KOPT-K1 (cell line): ENCODE results near the gene FOXP4.
A peak's percentile ranks its signal among the peaks of the same experiment; 100 is the strongest.

ENCODE experiments used
- H3K27ac ChIP-seq: fragments of 200-600 bp; sonication (generic); 2 replicates; pipeline ENCODE4 v1.5.1; 2016; ENCODE audit warnings: antibody characterized with exemption, mild to moderate bottlenecking, low read depth, low read length; ENCODE audit not compliant: poor library complexity, severe bottlenecking
- H3K36me3 ChIP-seq: fragments of 200-600 bp; sonication (generic); 2 replicates; pipeline ENCODE4 v1.5.1; 2017; ENCODE audit warnings: antibody characterized with exemption, mild to moderate bottlenecking, low read length, moderate library complexity; ENCODE audit not compliant: insufficient read depth
- H3K9me3 ChIP-seq: fragments of 200-600 bp; sonication (generic); 2 replicates; pipeline ENCODE4 v1.5.1; 2017; ENCODE audit warnings: antibody characterized with exemption, low read length, mild to moderate bottlenecking; ENCODE audit not compliant: insufficient read depth, poor library complexity, severe bottlenecking

Gene FOXP4

DNA sequence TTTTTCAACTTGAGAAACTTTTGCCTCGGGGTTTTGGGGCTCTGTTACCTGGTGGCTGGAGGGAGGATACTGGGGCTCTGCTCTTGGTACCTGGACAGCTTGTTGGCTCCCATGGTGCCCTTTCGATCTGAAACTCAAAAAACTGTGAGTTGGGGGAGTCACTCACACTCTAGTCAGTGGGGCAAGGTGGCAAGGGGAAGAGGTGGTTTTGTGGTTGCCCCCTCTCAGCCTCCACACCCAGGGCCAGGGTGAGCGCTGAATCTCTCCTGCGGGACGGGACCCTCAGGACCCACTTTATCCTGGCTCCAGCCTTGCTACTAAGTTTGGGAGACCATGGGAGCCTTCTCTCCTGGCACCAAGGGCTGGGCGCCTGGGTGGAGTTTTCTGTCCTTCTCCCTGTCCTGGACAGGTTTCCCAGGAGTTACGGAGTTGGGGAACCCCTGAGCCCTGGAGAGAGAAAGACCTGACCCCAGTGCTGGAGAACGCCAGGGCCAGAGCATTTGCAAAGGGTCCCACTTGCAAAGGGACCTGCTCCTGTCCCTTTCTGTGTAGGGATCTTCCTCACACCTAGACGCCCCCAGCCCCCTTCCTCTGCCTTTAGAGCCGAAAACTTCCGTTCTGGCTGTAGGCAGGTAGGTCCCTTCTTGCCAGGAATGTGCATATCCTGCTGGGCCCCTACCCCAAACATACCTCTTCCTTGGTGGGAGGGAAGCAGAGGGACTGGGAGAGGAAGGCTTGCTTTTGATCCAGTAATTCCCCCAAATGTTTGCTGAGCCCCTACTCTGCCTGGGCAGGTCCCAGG is 2.9 kb downstream of the FOXP4 start:
- Histone ChIP-seq H3K27ac (no peak overlapping the region), H3K9me3 (no peaks in the 10 kb centered on the region), H3K36me3 (peaks cover 29% of the 10 kb centered on the region; the same call in 1 of the 2 replicates)

DNA sequence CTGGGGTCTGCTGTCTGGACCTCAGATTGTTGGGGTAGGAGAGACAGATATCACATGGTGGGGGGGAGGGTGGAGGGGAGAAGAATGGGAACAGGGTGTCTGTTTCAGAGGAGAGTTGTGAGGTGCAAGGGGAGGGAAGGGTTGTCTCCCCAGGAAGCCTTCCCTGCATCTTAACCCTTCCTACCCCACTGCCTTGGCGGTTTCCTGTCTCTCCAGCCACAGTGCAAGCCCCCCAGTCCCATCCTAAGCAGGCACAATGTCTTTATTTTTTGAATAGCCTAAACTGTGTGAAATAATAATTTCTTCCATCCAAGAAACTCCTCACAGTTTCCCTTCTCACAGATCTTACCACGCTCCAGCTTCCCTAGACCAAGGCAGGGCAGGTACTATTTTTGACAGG is 3.5 kb downstream of the FOXP4 start:
- Histone ChIP-seq H3K36me3 (peaks cover 29% of the 10 kb centered on the region; the same call in 1 of the 2 replicates), H3K9me3 (no peaks in the 10 kb centered on the region), H3K27ac (no peak overlapping the region)

- Histone ChIP-seq H3K36me3 (peaks cover 29% of the 10 kb centered on the region; the same call in 1 of the 2 replicates), H3K27ac (no peak overlapping the region), H3K9me3 (no peaks in the 10 kb centered on the region)
Measured at GRCh38 chr6:41551086-41551700, 5.0 kb downstream of the FOXP4 start.

DNA sequence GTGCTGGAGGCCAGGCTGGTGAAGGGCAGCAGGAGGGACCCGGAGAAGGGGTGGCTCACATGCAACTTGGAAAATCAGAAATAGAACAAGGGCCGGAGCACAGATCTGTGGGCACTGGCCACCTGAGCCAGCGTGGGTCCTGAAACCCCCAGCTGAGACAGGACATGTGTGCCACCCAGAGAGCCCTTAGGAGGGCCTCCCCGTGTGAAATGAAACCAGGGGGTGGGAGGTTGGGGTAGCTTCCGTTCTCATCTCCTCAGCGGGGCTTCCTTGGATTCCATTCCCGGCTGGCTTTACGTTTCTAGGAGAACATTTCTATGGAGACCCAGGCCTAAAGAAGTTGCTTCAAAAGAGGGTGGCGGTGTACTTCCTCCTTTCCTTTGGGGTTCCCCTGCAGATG is 5.7 kb downstream of the FOXP4 start:
- H3K27ac ChIP-seq, result no peak overlapping the region
- peaks cover 29% of the 10 kb centered on the region; the same call in 1 of the 2 replicates for H3K36me3 ChIP-seq
- H3K9me3 ChIP-seq, result no peaks in the 10 kb centered on the region

DNA sequence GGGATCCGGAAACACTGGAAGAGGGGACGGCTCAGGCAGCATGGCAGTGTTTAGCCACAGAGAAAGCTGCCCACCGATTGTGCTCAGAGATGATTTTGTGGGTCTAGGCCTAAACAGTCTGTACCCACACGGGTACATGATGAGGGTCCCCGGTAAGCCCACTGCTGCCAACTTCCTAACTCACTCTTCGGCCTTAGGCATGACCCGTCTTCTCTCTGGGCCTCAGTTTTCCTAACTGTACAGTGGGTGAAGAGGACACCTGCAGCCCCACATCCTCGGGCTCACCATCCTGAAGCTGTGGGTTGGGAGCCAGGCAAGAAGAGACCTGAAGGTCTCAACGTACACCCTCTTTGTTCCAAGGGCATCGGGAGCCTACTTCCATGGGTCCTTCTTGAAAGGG is 6.5 kb downstream of the FOXP4 start:
- peaks cover 29% of the 10 kb centered on the region; the same call in 1 of the 2 replicates for H3K36me3 ChIP-seq
- H3K27ac ChIP-seq, result no peak overlapping the region
- no peaks in the 10 kb centered on the region for H3K9me3 ChIP-seq

GRCh38 chr6:41553405-41553999 is 7.3 kb downstream of the FOXP4 start:
- H3K9me3 ChIP-seq, result no peaks in the 10 kb centered on the region
- peaks cover 29% of the 10 kb centered on the region; the same call in 1 of the 2 replicates for H3K36me3 ChIP-seq
- no peak overlapping the region for H3K27ac ChIP-seq

DNA sequence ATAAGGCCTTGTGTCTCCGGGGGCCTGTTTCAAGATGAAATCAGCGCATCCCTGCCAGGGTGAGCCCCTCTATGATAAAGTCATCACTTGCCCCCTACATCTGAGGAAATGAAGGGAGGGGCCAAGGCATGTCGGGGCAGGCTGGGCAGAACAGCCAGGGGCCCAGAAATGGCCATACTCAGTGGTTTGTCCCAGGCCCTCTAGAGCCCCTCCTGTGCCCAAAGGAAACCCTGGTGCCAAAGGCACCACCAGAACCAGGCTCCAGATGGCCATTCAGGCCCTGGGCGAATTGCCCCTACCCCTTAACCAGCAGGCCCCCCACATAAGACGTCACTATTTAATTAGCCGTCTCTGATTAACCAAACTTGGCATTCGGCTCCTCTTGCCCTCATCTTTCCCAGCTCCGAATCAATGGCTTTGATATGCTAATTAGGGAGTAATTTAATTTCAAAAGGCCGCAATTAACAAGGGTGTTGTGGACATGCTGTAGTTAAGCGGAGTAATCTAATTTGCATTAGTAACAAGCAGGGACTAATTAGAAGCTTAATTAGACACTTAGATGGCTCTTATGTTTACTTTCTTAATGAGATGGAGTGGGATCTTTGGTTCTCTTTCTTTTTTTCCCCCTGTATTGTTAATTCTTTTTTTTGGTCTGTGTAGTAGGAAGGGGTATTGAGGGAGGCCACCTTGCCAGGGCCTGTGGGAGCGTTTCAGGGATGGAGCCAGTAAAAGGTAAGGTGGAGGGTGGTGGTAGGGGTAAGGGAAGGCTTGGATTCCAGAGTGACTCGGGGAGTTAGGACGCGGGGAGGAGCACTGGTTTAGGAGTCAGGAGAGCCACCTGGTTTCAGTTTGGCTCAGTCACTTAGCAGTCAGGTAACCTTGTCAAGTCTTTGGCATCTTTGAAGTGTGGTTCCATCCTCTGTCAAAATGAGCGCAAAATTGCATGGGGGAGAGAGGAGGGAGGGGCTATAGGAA is 9.4 kb downstream of the FOXP4 start:
- peaks cover 29% of the 10 kb centered on the region; the same call in 1 of the 2 replicates for H3K36me3 ChIP-seq
- no peaks in the 10 kb centered on the region for H3K9me3 ChIP-seq
- H3K27ac ChIP-seq, result no peak overlapping the region

- H3K9me3 ChIP-seq, result no peaks in the 10 kb centered on the region
- peaks cover 12% of the 10 kb centered on the region; the same call in 1 of the 2 replicates for H3K36me3 ChIP-seq
Measured at GRCh38 chr6:41557335-41557734, 11.2 kb downstream of the FOXP4 start.

DNA sequence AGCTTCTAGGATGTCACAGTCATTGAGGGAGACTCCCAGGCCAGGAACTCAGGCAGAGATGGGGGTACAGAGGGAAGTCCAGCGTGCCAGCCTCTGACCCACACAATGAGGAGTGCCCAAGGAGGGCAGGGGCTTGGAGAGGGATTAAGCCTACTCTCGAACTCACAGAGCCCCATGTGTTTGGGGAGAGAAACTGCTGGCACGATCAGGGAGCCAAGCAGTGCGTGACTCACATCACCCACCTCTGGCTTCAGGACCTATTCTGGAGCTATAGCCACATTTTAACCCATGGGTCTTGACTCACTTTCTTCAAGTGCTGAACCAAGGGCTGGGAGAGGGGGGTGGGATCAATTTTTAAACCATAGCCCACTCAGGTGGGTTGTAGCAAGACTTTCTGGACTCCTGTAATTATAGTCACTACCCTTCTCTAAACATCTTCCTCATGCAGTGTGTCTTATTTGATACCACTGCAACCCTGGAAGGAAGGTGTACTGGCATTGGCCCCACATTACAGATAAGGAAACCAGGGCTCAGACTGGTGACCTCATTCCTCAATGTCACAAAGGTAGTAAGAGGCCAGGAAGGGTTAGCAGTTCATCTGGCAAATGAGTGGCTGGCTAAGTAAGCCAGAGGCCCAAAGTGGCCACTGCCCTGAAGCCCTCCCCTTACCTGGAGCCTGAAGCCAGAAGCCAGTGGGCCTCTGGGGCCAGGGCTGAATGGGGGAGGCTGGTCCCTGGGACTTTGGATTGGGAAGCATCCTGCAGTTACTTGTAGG is 12.0 kb downstream of the FOXP4 start:
- no peaks in the 10 kb centered on the region for H3K9me3 ChIP-seq
- peaks cover 5% of the 10 kb centered on the region; the same call in 1 of the 2 replicates for H3K36me3 ChIP-seq
- no peak overlapping the region for H3K27ac ChIP-seq

More at GRCh38 chr6:41557335-41557734, 11.2 kb downstream of the FOXP4 start:
- no peak overlapping the region for H3K27ac ChIP-seq

- Histone ChIP-seq H3K27ac (peak overlapping the region; percentile 43), H3K36me3 (no peaks in the 10 kb centered on the region), H3K9me3 (no peaks in the 10 kb centered on the region)
Measured at GRCh38 chr6:41559655-41560427, 13.7 kb downstream of the FOXP4 start.

DNA sequence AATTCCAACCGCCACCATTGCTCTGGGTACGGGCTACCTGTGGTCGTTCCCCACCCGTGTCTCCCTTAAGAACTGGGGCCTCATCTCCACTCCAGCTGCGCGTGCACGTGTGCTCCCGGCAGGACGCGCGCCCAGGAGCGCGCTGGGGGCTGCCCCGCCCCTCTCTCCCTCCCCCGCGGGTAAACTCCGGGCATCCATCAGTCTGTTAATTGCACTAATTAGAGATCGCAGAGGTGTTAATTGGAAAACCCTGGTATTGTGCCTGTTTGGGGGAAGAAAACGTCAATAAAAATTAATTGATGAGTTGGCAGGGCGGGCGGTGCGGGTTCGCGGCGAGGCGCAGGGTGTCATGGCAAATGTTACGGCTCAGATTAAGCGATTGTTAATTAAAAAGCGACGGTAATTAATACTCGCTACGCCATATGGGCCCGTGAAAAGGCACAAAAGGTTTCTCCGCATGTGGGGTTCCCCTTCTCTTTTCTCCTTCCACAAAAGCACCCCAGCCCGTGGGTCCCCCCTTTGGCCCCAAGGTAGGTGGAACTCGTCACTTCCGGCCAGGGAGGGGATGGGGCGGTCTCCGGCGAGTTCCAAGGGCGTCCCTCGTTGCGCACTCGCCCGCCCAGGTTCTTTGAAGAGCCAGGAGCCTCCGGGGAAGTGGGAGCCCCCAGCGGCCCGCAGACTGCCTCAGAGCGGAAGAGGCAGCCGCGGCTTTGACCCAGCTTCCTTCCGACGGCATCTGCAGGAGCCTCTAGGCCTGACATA is 14.4 kb downstream of the FOXP4 start:
- no peaks in the 10 kb centered on the region for H3K9me3 ChIP-seq
- H3K27ac ChIP-seq, result peak overlapping the region; percentile 43
- peaks cover 3% of the 10 kb centered on the region for H3K36me3 ChIP-seq

- H3K27ac ChIP-seq, result peak overlapping the region; percentile 43
- peaks cover 11% of the 10 kb centered on the region for H3K36me3 ChIP-seq
- no peaks in the 10 kb centered on the region for H3K9me3 ChIP-seq
Measured at GRCh38 chr6:41561416-41561815, 15.2 kb downstream of the FOXP4 start.
